IMR-90 (cell line): Measurements from ENCODE around the gene ENPP3. TPM values are rescaled to one million over a fixed set of nuclear protein-coding genes. Genes with fewer than 3 reads are reported as not detected.

ENCODE experiments used
- ATAC-seq: fragments of 200-7000 bp; cut with Tn5 transposase; 2 replicates; pipeline ENCODE4 v1.9.1; 2020; ENCODE audit warnings: low read depth, mild to moderate bottlenecking, moderate library complexity
- BruUV-seq: library from RNA; stranded (reverse); fragments of 400-500 nt; replicated peaks from 2 replicates; lab custom pipeline; 2021; lab: Mats Ljungman, UMichigan
- CTCF ChIA-PET: fragments of 300-600 bp; formaldehyde crosslinking; extraction: SDS; loops from one replicate; lab custom pipeline; 2021; ENCODE audit warnings: antibody characterized with exemption; lab: Yijun Ruan, JAX
- POLR2A ChIA-PET: fragments of 300-600 bp; sonication (Branson Sonifier 250); formaldehyde crosslinking; loops from one replicate; lab custom pipeline; 2022; ENCODE audit warnings: antibody characterized with exemption; ENCODE audit not compliant: unreplicated experiment; lab: Charles Lee
- DNase-seq: peaks from one replicate; pipeline ENCODE4 v3.0.0; 2013
- H2AFZ ChIP-seq: replicated peaks from 2 replicates; pipeline ENCODE3; 2013; ENCODE audit warnings: low read length, mild to moderate bottlenecking; ENCODE audit not compliant: poor library complexity
- H2AK5ac ChIP-seq: 2 replicates; pipeline ENCODE4 v1.6.1; 2013; ENCODE audit warnings: low read depth, low read length, inconsistent platforms
- H2AK9ac ChIP-seq: replicated peaks from 2 replicates; pipeline ENCODE3; 2013; ENCODE audit warnings: mild to moderate bottlenecking, low read depth, low read length, moderate library complexity; ENCODE audit not compliant: poor library complexity
- H2BK120ac ChIP-seq: 2 replicates; pipeline ENCODE4 v1.6.1; 2013; ENCODE audit warnings: low read depth, low read length, inconsistent platforms
- H2BK15ac ChIP-seq: 3 replicates; pipeline ENCODE4 v1.6.1; 2013; ENCODE audit warnings: low read depth, low read length, inconsistent platforms
- H2BK20ac ChIP-seq: 2 replicates; pipeline ENCODE4 v1.6.1; 2013; ENCODE audit warnings: low read depth, mild to moderate bottlenecking, inconsistent platforms, low read length, moderate library complexity
- H2BK5ac ChIP-seq: 2 replicates; pipeline ENCODE4 v1.6.1; 2013; ENCODE audit warnings: mild to moderate bottlenecking, low read depth, low read length, inconsistent platforms; ENCODE audit not compliant: poor library complexity, severe bottlenecking
- H3K14ac ChIP-seq: replicated peaks from 2 replicates; pipeline ENCODE4 v1.6.1; 2013; ENCODE audit warnings: low read depth, low read length, inconsistent platforms
- H3K18ac ChIP-seq: 2 replicates; pipeline ENCODE4 v1.6.1; 2013; ENCODE audit warnings: low read depth, low read length, control low read depth
- H3K23ac ChIP-seq: 2 replicates; pipeline ENCODE4 v1.6.1; 2013; ENCODE audit warnings: low read depth, low read length, inconsistent platforms
- H3K27ac ChIP-seq: 2 replicates; pipeline ENCODE4 v1.5.1; 2013; ENCODE audit warnings: mild to moderate bottlenecking, control low read depth, low read length; ENCODE audit not compliant: insufficient read depth
- H3K27me3 ChIP-seq: 2 replicates; pipeline ENCODE4 v1.6.1; 2013; ENCODE audit warnings: low read length; ENCODE audit not compliant: control insufficient read depth, insufficient read depth
- H3K36me3 ChIP-seq: 2 replicates; pipeline ENCODE4 v1.6.1; 2013; ENCODE audit warnings: low read length, mixed read lengths; ENCODE audit not compliant: control insufficient read depth, insufficient read depth
- H3K4ac ChIP-seq: 2 replicates; pipeline ENCODE4 v1.6.1; 2013; ENCODE audit warnings: low read depth, low read length, inconsistent platforms
- H3K4me1 ChIP-seq: 2 replicates; pipeline ENCODE4 v1.6.1; 2013; ENCODE audit warnings: low read length, mixed read lengths; ENCODE audit not compliant: control insufficient read depth, insufficient read depth
- H3K4me2 ChIP-seq: 2 replicates; pipeline ENCODE4 v1.6.1; 2013; ENCODE audit warnings: low read depth, mild to moderate bottlenecking, control low read depth, low read length, moderate library complexity
- H3K4me3 ChIP-seq: 2 replicates; pipeline ENCODE4 v1.5.1; 2013; ENCODE audit warnings: low read depth, mild to moderate bottlenecking, control low read depth, low read length, moderate library complexity; ENCODE audit not compliant: insufficient read depth
- H3K56ac ChIP-seq: 2 replicates; pipeline ENCODE4 v1.6.1; 2013; ENCODE audit warnings: low read length, inconsistent platforms; ENCODE audit not compliant: insufficient read depth; ENCODE audit errors: extremely low read depth
- H3K79me1 ChIP-seq, 2 experiments: 2 replicates each; pipeline ENCODE4 v1.6.1; 2013; ENCODE audit warnings: low read length in 2 of 2, inconsistent platforms in 1 of 2, low read depth in 1 of 2
- H3K9ac ChIP-seq: 2 replicates; pipeline ENCODE4 v1.6.1; 2013; ENCODE audit warnings: low read depth, low read length, control low read depth
- H3K9me1 ChIP-seq: 2 replicates; pipeline ENCODE4 v1.6.1; 2013; ENCODE audit warnings: low read length, inconsistent platforms; ENCODE audit not compliant: insufficient read depth
- H3K9me3 ChIP-seq: 2 replicates; pipeline ENCODE4 v1.6.1; 2013; ENCODE audit warnings: low read length; ENCODE audit not compliant: control insufficient read depth, insufficient read depth
- H4K20me1 ChIP-seq: 2 replicates; pipeline ENCODE4 v1.6.1; 2013; ENCODE audit warnings: low read length, inconsistent platforms; ENCODE audit not compliant: insufficient read depth
- H4K5ac ChIP-seq: 2 replicates; pipeline ENCODE4 v1.6.1; 2013; ENCODE audit warnings: mild to moderate bottlenecking, low read depth, low read length, control low read depth
- H4K8ac ChIP-seq, 2 experiments: 2 replicates each; pipeline ENCODE4 v1.6.1; 2013; ENCODE audit warnings: low read depth in 2 of 2, low read length in 2 of 2, control low read depth in 1 of 2, inconsistent platforms in 1 of 2
- H4K91ac ChIP-seq: 2 replicates; pipeline ENCODE4 v1.6.1; 2013; ENCODE audit warnings: low read depth, low read length, inconsistent platforms; ENCODE audit not compliant: insufficient read depth
- FOS ChIP-seq: fragments of 150-350 bp; IDR thresholded peaks from 2 replicates; pipeline ENCODE4 v1.6.1; 2016; ENCODE audit warnings: low read depth, low read length
- MXI1 ChIP-seq: IDR thresholded peaks from 2 replicates; pipeline ENCODE4 v1.6.1; 2012; ENCODE audit warnings: low read depth, mild to moderate bottlenecking, low read length, moderate library complexity, borderline replicate concordance
- POLR2A ChIP-seq: IDR thresholded peaks from 2 replicates; pipeline ENCODE4 v1.6.1; 2012; ENCODE audit warnings: mild to moderate bottlenecking, low read depth, low read length
- RFX5 ChIP-seq: IDR thresholded peaks from 2 replicates; pipeline ENCODE4 v1.8.0; 2012; ENCODE audit warnings: low read depth, mild to moderate bottlenecking, low read length, moderate library complexity
- WGBS, 2 experiments: methylation state at CpG; one replicate each; pipeline versions ENCODE4 v1.1.5 to v1.1.7; 2013; ENCODE audit warnings: missing lambda C conversion rate in 2 of 2; ENCODE audit not compliant: insufficient read length in 1 of 2; ENCODE audit errors: extremely low coverage in 2 of 2; 5-methylcytosine and 5-hydroxymethylcytosine counted together
- dilution Hi-C: fragments of 300-500 bp; cut with HindIII; formaldehyde crosslinking; loops from one replicate; pipeline ENCODE4 v1.14.3; 2018; ENCODE audit warnings: low sequenced_read_pairs; ENCODE audit not compliant: unreplicated experiment
- in situ Hi-C: fragments of 300-500 bp; cut with MboI; formaldehyde crosslinking; loops from 3 replicates; pipeline ENCODE4 v1.14.3; 2019; ENCODE audit warnings: low sequenced_read_pairs, inconsistent platforms, mixed read lengths
- intact Hi-C: fragments of 100-400 bp; cut with micrococcal nuclease; formaldehyde crosslinking; loops from 2 replicates; pipeline ENCODE4 v1.10.0; 2022
- polyA plus RNA-seq, 3 experiments: library from polyadenylated mRNA; depleted of rRNA; stranded (reverse); fragments of >200 nt; gene quantifications; 2 replicates each; pipeline ENCODE4 v1.2.3, GENCODE V29; 2012; ENCODE audit warnings: low replicate concordance in 1 of 3
- total RNA-seq: library from RNA; depleted of rRNA; stranded (reverse); fragments of >200 nt; gene quantifications from 2 replicates; pipeline ENCODE4 v1.2.3, GENCODE V29; 2012
- TF ChIP-seq, protein P1 (sequence below): conservative IDR thresholded peaks from 2 replicates; pipeline ENCODE4 v1.5.1; 2012; ENCODE audit warnings: mild to moderate bottlenecking, low read depth, low read length, improper control_type of control experiment

The ENPP3 gene
- total and polyA plus RNA-seq, 2 of the 4 experiments (the other 2 are of a cell fraction), result under 0.01 to 0.05 TPM

DNA sequence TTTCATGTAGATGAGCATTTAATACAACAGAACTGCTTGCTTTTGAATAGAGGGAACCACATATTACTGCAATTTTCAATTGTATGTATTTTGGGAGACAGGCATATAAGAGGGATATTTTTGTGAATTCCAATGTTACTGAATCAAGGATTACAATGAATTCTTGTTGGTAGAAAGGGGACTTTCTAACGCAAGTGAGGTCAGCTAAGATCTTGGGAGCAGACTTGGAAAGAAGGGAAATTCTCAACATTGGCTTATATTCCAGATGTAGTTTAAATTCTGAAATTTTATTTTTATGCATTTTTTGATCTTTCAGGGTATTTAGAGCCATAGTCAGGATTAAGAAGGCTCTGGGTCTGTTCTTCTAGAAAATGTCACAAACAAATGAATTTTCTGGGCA, 117.0 kb downstream of the ENPP3 start:
- H3K14ac ChIP-seq, result peak overlapping the region; percentile 87
- no peaks in the 10 kb centered on the region for H3K9me3 ChIP-seq
- peak overlapping the region; percentile 92; the same call in 1 of the 2 replicates for H2BK20ac ChIP-seq
- dilution Hi-C loops, result no loop called here
- peaks cover 6% of the 10 kb centered on the region; the same call in 1 of the 2 replicates for H3K4me1 ChIP-seq
- H3K4ac ChIP-seq, result peak overlapping the region; percentile 86
- no peak overlapping the region for H2AK9ac ChIP-seq
- no peak overlapping the region; the same call in 2 of the 3 replicates for H2BK15ac ChIP-seq
- peak overlapping the region; percentile 57; the same call in 1 of the 2 replicates for H3K4me2 ChIP-seq
- intact Hi-C loops, result no loop called here
- peak overlapping the region; percentile 61; the same call in 1 of the 2 replicates for H3K23ac ChIP-seq
- no peak overlapping the region for H2AFZ ChIP-seq
- peak overlapping the region in 1 of 2 experiments; percentile 77; a peak in 2 of 4 replicates for H4K8ac ChIP-seq
- H3K9ac ChIP-seq, result no peak overlapping the region
- 0 out of 2 replicates have a peak, but pooled peaks have one; percentile 3 for TF ChIP-seq POLR2A
- no peak for TF ChIP-seq MXI1
- TF ChIP-seq RFX5, result no peak
- TF ChIP-seq FOS, result no peak
- TF ChIP-seq, protein P1, sequence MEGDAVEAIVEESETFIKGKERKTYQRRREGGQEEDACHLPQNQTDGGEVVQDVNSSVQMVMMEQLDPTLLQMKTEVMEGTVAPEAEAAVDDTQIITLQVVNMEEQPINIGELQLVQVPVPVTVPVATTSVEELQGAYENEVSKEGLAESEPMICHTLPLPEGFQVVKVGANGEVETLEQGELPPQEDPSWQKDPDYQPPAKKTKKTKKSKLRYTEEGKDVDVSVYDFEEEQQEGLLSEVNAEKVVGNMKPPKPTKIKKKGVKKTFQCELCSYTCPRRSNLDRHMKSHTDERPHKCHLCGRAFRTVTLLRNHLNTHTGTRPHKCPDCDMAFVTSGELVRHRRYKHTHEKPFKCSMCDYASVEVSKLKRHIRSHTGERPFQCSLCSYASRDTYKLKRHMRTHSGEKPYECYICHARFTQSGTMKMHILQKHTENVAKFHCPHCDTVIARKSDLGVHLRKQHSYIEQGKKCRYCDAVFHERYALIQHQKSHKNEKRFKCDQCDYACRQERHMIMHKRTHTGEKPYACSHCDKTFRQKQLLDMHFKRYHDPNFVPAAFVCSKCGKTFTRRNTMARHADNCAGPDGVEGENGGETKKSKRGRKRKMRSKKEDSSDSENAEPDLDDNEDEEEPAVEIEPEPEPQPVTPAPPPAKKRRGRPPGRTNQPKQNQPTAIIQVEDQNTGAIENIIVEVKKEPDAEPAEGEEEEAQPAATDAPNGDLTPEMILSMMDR, result no peak
- H3K9me1 ChIP-seq, result no peaks in the 10 kb centered on the region; the same call in 1 of the 2 replicates
- ChIA-PET CTCF (no interaction called here), POLR2A (no interaction called here)
- H2BK120ac ChIP-seq, result peak overlapping the region; percentile 90; the same call in 1 of the 2 replicates
- no peaks in the 10 kb centered on the region for H3K79me1 ChIP-seq
- peak overlapping the region; percentile 93; the same call in 1 of the 2 replicates for H3K18ac ChIP-seq
- peak overlapping the region; percentile 74; the same call in 1 of the 2 replicates for H4K5ac ChIP-seq
- H2BK5ac ChIP-seq, result peak overlapping the region; percentile 95
- H3K4me3 ChIP-seq, result no peak overlapping the region
- no peak overlapping the region for H3K56ac ChIP-seq
- H4K91ac ChIP-seq, result 0 out of 2 replicates have a peak overlapping the region, but pooled peaks have one; percentile 25
- no peak overlapping the region for H3K27ac ChIP-seq
- no peak overlapping the region for H2AK5ac ChIP-seq
- no CpG with 5 or more reads among the region's 1 CpG for WGBS, 2 experiments
- in situ Hi-C loops, result no loop called here
- ATAC-seq, result peak; percentile 62
- no peaks in the 10 kb centered on the region for H3K27me3 ChIP-seq
- H3K36me3 ChIP-seq, result no peaks in the 10 kb centered on the region
- H4K20me1 ChIP-seq, result no peaks in the 10 kb centered on the region
- peak; percentile 89 for DNase-seq
- no TSS peak for BruUV-seq
